ENCODE measurements around the gene ANP32E. TPM values are rescaled to one million over a fixed set of nuclear protein-coding genes. Genes with fewer than 3 reads are reported as not detected.

ANP32E gene
- total and polyA plus RNA-seq, 2 of the 13 experiments (the other 11 are each of a cell fraction or from before 2014, with no cell fraction given) = 10.3 to 53.0 TPM

DNA sequence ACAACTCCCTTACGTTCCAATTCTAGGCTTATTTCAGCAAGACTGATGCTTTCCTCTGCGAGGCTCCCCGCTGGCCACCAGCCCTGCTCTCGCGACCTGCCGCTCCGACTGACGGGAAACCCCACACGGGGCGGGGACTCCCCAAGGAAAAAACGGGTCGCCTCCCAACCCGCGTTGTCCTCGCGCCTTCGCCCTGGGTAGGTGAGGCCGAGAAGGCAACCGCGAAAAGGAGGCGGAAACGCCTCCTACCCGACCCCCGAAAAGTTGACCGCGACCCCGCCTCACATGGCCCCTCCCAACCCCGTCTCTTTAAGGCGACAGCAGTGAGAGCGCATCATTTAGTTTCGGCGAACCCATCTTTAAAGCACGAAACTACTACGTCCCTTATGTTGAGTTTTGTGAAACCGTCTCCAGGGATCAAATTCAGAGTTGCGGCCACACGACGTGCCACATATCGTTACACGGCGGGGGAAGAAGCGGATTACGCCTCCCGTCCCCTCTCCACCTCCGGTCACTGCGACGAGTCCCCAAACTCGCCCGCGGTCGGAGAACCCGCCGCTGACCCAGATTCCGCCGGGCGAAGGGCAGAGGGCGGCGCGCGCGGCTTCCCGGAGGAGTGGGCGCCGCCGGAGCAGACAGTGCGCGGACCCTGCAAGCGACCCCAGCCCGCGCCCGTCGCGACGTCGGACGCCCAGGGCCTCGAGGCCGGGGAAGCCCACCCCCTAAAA, 1.2 kb downstream of the ANP32E start (continued):
- TF ChIP-seq RERE (CRISPR knock-in tag; IDR thresholded peaks at IDR 0.05; ENCODE audit: low read depth) (no peak), KDM6A (CRISPR knock-in tag; IDR thresholded peaks at IDR 0.05; ENCODE audit: low read depth) (no peak), CENPT (CRISPR knock-in tag; IDR thresholded peaks at IDR 0.05; ENCODE audit: low read depth) (no peak), ZFY (CRISPR knock-in tag; IDR thresholded peaks at IDR 0.05) (peak; percentile 53), ZFX (CRISPR knock-in tag; IDR thresholded peaks at IDR 0.05; ENCODE audit: low read depth) (peak; percentile 43; the same call in 1 of the 2 replicates), ZNF557 (CRISPR knock-in tag; IDR thresholded peaks at IDR 0.05) (no peak), ZNF501 (CRISPR knock-in tag; IDR thresholded peaks at IDR 0.05) (no peak; the same call in 1 of the 2 replicates), TRIM22 (IDR thresholded peaks at IDR 0.05) (no peak), CENPX (CRISPR knock-in tag; IDR thresholded peaks at IDR 0.05) (no peak), ZNF777 (CRISPR knock-in tag; IDR thresholded peaks at IDR 0.05) (peak; percentile 69), ZNF225 (CRISPR knock-in tag; IDR thresholded peaks at IDR 0.05) (peak; percentile 76; the same call in 1 of the 2 replicates), ZNF616 (CRISPR knock-in tag; IDR thresholded peaks at IDR 0.05; ENCODE audit: low read depth) (no peak), FOSL1 (CRISPR knock-in tag; IDR thresholded peaks at IDR 0.05; ENCODE audit: borderline replicate concordance) (no peak), ZNF770 (CRISPR knock-in tag; IDR thresholded peaks at IDR 0.05) (0 out of 2 replicates have a peak, but pooled peaks have one; percentile 24), SKI (IDR thresholded peaks at IDR 0.05; ENCODE audit: partially characterized antibody) (peak; percentile 10), ZNF441 (CRISPR knock-in tag; IDR thresholded peaks at IDR 0.05; ENCODE audit: borderline replicate concordance) (0 out of 2 replicates have a peak, but pooled peaks have one; percentile 1), TEAD2 (CRISPR knock-in tag; IDR thresholded peaks at IDR 0.05) (no peak), HNRNPLL (IDR thresholded peaks at IDR 0.05; ENCODE audit: low read depth, low read length, poor library complexity, severe bottlenecking) (peak; percentile 63)
- TF ChIP-seq, protein P1, sequence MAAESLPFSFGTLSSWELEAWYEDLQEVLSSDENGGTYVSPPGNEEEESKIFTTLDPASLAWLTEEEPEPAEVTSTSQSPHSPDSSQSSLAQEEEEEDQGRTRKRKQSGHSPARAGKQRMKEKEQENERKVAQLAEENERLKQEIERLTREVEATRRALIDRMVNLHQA (CRISPR knock-in tag; IDR thresholded peaks at IDR 0.05) = no peak
- TF ChIP-seq, protein P2, sequence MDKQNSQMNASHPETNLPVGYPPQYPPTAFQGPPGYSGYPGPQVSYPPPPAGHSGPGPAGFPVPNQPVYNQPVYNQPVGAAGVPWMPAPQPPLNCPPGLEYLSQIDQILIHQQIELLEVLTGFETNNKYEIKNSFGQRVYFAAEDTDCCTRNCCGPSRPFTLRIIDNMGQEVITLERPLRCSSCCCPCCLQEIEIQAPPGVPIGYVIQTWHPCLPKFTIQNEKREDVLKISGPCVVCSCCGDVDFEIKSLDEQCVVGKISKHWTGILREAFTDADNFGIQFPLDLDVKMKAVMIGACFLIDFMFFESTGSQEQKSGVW (CRISPR knock-in tag; IDR thresholded peaks at IDR 0.05; ENCODE audit: borderline replicate concordance) = no peak
